ENCODE measurements around the gene RAB11FIP3.

The RAB11FIP3 gene

GRCh38 chr16:569445-570254, 144.2 kb downstream of the RAB11FIP3 start, which contains the start of gene PIGQ:
Gene PIGQ (plus strand): TSS chr16:569968. CDS start chr16:574075, 4,107 bp downstream.
- Histone ChIP-seq H4K20me1 (ENCODE audit: control insufficient read depth, insufficient read depth, low read depth, low read length) (no peaks in the 10 kb centered on the region), H3F3A (ENCODE audit: control insufficient read depth, insufficient read depth) (no peaks in the 10 kb centered on the region), H3K79me2 (ENCODE audit: control insufficient read depth, low read length) (peaks cover 19% of the 10 kb centered on the region), H3K9me2 (replicated peaks; ENCODE audit: control insufficient read depth, low read length) (no peaks in the 10 kb centered on the region), H3K4me2 (ENCODE audit: low read length) (peak within 1 kb of the TSS; percentile 96), H3K4me1 (ENCODE audit: control insufficient read depth, low read length) (peaks cover 32% of the 10 kb centered on the region), H3K27me3 (ENCODE audit: control insufficient read depth, low read length) (no peaks in the 10 kb centered on the region), H3K27ac (ENCODE audit: low read depth, low read length) (peak within 1 kb of the TSS; percentile 38), H3K9me3 (ENCODE audit: control insufficient read depth, insufficient read depth, low read length) (no peaks in the 10 kb centered on the region), H3K4me3 (ENCODE audit: low read length) (peak within 1 kb of the TSS; percentile 96), H3K36me3 (ENCODE audit: control insufficient read depth, low read length) (0 out of 2 replicates have a peak, but pooled peaks cover 3% of the 10 kb centered on the region)
- TF ChIP-seq CTCF (IDR thresholded peaks at IDR 0.05; ENCODE audit: low read depth, low read length, poor library complexity, severe bottlenecking) (no peak), EZH2phosphoT487 (IDR thresholded peaks at IDR 0.05; ENCODE audit: borderline replicate concordance, low read length) (no peak)
